ENCODE results near the gene EGFL7. TPM values are rescaled to one million over a fixed set of nuclear protein-coding genes. Genes with fewer than 3 reads are reported as not detected.

EGFL7 gene
- polyA plus RNA-seq, 3 donors from 2014 or later: 1.6 TPM; not detected in 2

DNA sequence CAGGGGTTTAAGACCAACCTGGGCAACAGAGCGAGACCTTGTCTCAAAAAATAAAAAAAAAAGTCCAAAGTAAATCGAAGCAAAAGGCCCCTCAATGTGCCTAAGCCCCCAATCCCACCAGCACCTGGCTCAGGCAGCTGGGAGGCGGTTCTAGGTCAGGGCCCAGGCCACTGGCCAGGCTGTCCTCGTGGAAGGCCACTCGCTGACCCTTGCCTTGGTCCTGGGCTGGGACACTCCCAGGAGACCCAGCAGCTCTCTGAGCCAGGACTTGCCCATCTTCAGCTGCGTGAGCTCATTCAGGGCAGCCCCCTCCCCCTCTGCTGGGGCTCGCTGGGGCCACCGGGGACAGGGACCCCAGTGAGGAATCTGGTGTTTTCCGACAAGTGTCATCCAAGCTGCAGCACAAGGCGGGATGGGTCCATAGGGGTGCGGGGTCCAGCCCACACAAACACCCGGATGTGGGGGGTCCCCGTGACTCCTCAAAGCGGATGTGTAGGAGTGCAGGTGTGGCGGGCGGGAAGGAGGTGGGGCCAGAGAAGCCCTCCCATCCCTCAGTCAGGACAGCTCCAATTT, 20.5 kb downstream of the EGFL7 start:
- Mint-ChIP-seq H3K4me3 (no peak overlapping the region), H3K9me3 (no peaks in the 10 kb centered on the region), H3K36me3 (no peaks in the 10 kb centered on the region)

GRCh38 chr9:136683755-136684154, 21.0 kb downstream of the EGFL7 start:
- Mint-ChIP-seq H3K27me3 (ENCODE audit: low read depth in 3 of 3) (no peaks in the 10 kb centered on the region), H3K4me1 (peaks cover 0 to 4% of the 10 kb centered on the region in 2 donors), H3K4me3 (no peak overlapping the region), H3K9me3 (no peaks in the 10 kb centered on the region), H3K36me3 (no peaks in the 10 kb centered on the region), H3K27ac (no peak overlapping the region)
- DNase-seq: no peak

More for the DNA sequence above, 20.5 kb downstream of the EGFL7 start:
- DNase-seq: no peak
- H3K4me1 Mint-ChIP-seq: peaks cover 0 to 4% of the 10 kb centered on the region in 2 donors
- no peak overlapping the region for H3K27ac Mint-ChIP-seq
- no peaks in the 10 kb centered on the region for H3K27me3 Mint-ChIP-seq (ENCODE audit: low read depth in 3 of 3)

DNA sequence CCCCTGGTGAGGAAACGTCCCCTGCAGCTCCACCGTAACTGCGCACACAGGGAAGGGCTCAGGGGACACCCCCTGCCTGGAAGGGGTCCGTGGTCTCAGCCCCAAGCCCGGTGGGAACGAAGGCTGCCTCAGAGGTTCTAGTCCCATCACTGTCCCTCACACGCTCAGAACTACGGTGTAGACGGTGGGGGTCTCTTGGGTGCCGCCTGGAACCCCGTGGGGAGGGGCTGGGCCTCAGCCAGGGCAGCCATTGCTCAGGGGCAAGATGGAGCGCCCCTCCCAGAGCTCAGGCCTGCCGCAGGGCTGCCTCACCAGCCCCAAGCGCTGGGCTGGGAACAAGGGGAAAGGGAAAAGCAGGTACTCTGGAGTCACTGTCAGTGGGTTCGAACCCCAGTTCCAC, 21.6 kb downstream of the EGFL7 start:
- DNase-seq: no peak
- H3K27ac Mint-ChIP-seq: no peak overlapping the region
- no peaks in the 10 kb centered on the region for H3K9me3 Mint-ChIP-seq
- peaks cover 0 to 4% of the 10 kb centered on the region in 2 donors for H3K4me1 Mint-ChIP-seq
- H3K27me3 Mint-ChIP-seq (ENCODE audit: low read depth in 3 of 3): no peaks in the 10 kb centered on the region
- H3K4me3 Mint-ChIP-seq: no peak overlapping the region
- no peaks in the 10 kb centered on the region for H3K36me3 Mint-ChIP-seq

GRCh38 chr9:136684799-136685198, 22.1 kb downstream of the EGFL7 start:
- Mint-ChIP-seq H3K27ac (no peak overlapping the region), H3K4me3 (no peak overlapping the region), H3K9me3 (no peaks in the 10 kb centered on the region), H3K4me1 (peaks cover 0 to 4% of the 10 kb centered on the region in 2 donors), H3K36me3 (no peaks in the 10 kb centered on the region), H3K27me3 (ENCODE audit: low read depth in 3 of 3) (no peaks in the 10 kb centered on the region)
- no peak for DNase-seq

DNA sequence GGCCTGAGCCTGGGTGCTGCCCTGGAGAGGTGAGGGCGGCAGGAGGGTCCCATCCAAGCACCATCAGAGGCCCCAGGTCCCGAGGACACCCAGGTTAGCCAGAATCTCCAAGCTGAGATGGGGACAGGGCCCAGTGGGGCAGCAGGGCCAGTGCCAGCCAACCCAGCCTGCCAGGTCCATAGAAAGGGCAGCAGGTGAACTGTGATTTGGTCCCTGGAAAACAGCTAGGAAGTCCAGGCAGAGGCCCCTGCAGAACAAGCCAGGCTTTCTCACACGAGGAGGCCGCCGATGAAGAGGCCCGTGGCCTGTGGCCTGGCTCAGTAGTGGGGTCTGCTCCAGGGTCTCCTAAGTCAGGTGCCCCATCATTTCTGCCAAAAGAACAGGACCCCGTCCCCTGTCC, 22.5 kb downstream of the EGFL7 start:
- peaks cover 0 to 4% of the 10 kb centered on the region in 2 donors for H3K4me1 Mint-ChIP-seq
- DNase-seq: no peak
- H3K36me3 Mint-ChIP-seq: no peaks in the 10 kb centered on the region
- H3K9me3 Mint-ChIP-seq: no peaks in the 10 kb centered on the region
- no peaks in the 10 kb centered on the region for H3K27me3 Mint-ChIP-seq (ENCODE audit: low read depth in 3 of 3)
- no peak overlapping the region for H3K27ac Mint-ChIP-seq
- peak overlapping the region in 1 of 5 donors; percentile 6 for H3K4me3 Mint-ChIP-seq

GRCh38 chr9:136685790-136686533, 23.2 kb downstream of the EGFL7 start:
- H3K36me3 Mint-ChIP-seq: no peaks in the 10 kb centered on the region
- peak overlapping the region in 1 of 6 donors; percentile 45 for H3K27ac Mint-ChIP-seq
- H3K27me3 Mint-ChIP-seq (ENCODE audit: low read depth in 3 of 3): no peaks in the 10 kb centered on the region
- peak overlapping the region; percentile 76 to 81 (median 79) for H3K4me3 Mint-ChIP-seq
- H3K9me3 Mint-ChIP-seq: no peaks in the 10 kb centered on the region
- H3K4me1 Mint-ChIP-seq: peaks cover 0 to 4% of the 10 kb centered on the region in 2 donors
- no peak for DNase-seq

- H3K27ac Mint-ChIP-seq: no peak overlapping the region
- no peaks in the 10 kb centered on the region for H3K27me3 Mint-ChIP-seq (ENCODE audit: low read depth in 3 of 3)
- H3K4me3 Mint-ChIP-seq: peak overlapping the region; percentile 76 to 81 (median 79)
- H3K36me3 Mint-ChIP-seq: no peaks in the 10 kb centered on the region
- H3K4me1 Mint-ChIP-seq: peaks cover 0 to 4% of the 10 kb centered on the region in 2 donors
- no peaks in the 10 kb centered on the region for H3K9me3 Mint-ChIP-seq
- no peak for DNase-seq
Measured at GRCh38 chr9:136686534-136686793, 23.7 kb downstream of the EGFL7 start.

- Mint-ChIP-seq H3K27ac (peak within 1 kb of the TSS in 1 of 6 donors; percentile 45), H3K4me1 (peaks cover 0 to 4% of the 10 kb centered on the region in 2 donors), H3K36me3 (no peaks in the 10 kb centered on the region), H3K4me3 (peak within 1 kb of the TSS; percentile 76 to 84 (median 79)), H3K9me3 (no peaks in the 10 kb centered on the region), H3K27me3 (ENCODE audit: low read depth in 3 of 3) (no peaks in the 10 kb centered on the region)
- peak; percentile 43 to 55 (median 48) for DNase-seq
Measured at GRCh38 chr9:136686794-136687711, 24.3 kb downstream of the EGFL7 start, which contains the start of gene AGPAT2. AGPAT2 (minus strand) TSS chr9:136687457; CDS start chr9:136687357, 100 bp downstream.

GRCh38 chr9:136687721-136688223, 25.1 kb downstream of the EGFL7 start:
- Mint-ChIP-seq H3K27ac (no peak overlapping the region), H3K4me3 (peak overlapping the region; percentile 36 to 64 (median 56)), H3K27me3 (ENCODE audit: low read depth in 3 of 3) (no peaks in the 10 kb centered on the region), H3K9me3 (no peaks in the 10 kb centered on the region), H3K4me1 (peaks cover 0 to 4% of the 10 kb centered on the region in 2 donors), H3K36me3 (no peaks in the 10 kb centered on the region)
- no peak for DNase-seq

DNA sequence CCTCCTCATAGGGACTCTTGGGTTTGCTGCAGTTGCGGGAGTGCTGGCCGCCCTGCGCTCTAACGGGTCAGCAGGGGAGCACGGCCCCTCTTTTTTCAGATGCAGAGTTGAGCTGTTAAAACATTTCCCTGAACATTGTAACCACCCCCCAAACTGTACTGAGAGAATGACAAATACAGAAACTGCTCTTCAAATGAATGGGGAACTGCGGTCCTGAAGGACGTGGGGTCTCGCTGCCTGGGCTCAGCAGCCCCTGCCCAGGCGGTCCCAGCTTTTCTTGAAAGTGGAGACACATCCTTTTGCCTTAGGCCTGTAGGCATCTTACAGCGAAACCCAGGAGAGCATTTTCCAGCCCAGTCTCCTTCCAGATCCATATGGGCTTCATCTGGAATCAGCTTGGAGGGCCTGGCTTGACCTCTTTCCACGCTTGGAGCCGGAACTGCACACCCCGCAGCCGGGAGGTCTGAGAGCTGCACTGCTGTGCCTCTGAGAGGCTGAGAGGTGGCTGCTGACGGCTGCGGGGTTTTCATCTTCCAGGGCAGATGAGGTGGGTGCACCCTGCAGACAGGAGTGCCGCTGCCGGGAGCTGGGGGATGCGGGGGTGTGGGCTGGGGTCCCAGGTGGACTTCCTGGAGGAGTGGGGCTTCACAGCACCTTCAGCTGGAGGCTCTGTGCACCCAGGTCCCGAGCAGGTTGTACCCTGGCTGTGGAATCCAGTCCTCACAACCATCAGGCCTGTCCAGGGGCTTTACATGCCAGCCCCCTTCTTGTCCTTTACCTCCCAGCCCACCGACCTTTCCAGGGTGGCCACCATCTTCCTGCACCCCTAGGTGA, 25.8 kb downstream of the EGFL7 start:
- DNase-seq: no peak
- Mint-ChIP-seq H3K9me3 (no peaks in the 10 kb centered on the region), H3K4me1 (peaks cover 0 to 4% of the 10 kb centered on the region in 2 donors), H3K27ac (peak overlapping the region in 2 of 6 donors; percentile 51 to 64), H3K36me3 (no peaks in the 10 kb centered on the region), H3K4me3 (peak overlapping the region; percentile 63 to 75 (median 69)), H3K27me3 (ENCODE audit: low read depth in 3 of 3) (peaks cover 0 to 2% (median 0%) of the 10 kb centered on the region in 3 donors)

GRCh38 chr9:136689108-136689460, 26.4 kb downstream of the EGFL7 start:
- Mint-ChIP-seq H3K27ac (peak overlapping the region in 2 of 6 donors; percentile 51 to 64), H3K4me3 (peak overlapping the region; percentile 63 to 75 (median 69)), H3K27me3 (ENCODE audit: low read depth in 3 of 3) (peaks cover 0 to 2% (median 0%) of the 10 kb centered on the region in 3 donors), H3K9me3 (no peaks in the 10 kb centered on the region), H3K4me1 (peaks cover 0 to 4% of the 10 kb centered on the region in 2 donors), H3K36me3 (no peaks in the 10 kb centered on the region)
- DNase-seq: no peak

DNA sequence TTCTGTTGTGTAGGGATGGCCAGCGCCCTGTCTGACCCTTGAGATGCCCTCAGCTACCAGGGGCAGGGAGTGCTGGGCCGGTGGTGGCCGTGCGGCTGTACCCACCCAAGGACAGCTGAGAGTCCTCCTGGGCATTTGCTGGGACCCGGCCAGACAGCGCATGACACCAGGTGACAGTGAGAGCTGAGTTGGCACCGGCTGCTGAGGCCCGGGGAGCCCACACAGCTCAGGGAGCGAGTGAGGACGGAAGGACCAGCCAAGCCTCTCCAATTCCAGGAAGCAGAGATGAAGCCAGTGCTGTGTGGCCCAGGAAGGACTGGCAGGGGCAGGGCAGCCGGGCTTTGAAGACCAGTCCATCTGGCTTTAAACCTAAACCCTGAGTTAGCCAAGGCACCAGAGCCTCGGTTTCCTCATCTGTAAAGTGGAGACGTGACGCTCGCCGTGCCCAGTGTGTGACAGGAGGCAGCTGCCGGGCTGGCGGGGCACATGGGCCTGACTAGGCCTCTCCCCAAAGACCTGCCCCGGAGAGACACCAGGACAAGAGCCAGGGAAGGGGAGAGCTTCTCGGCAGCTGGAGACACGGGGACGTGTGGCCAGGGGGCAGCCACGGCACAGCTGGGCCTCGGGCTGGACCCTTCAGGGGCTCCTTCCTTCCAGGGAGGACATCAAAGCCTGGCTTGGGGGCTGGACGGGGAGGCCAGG, 27.5 kb downstream of the EGFL7 start:
- peaks cover 0 to 4% of the 10 kb centered on the region in 2 donors for H3K4me1 Mint-ChIP-seq
- no peak overlapping the region for H3K27ac Mint-ChIP-seq
- H3K36me3 Mint-ChIP-seq: no peaks in the 10 kb centered on the region
- no peak overlapping the region for H3K4me3 Mint-ChIP-seq
- H3K9me3 Mint-ChIP-seq: no peaks in the 10 kb centered on the region
- H3K27me3 Mint-ChIP-seq (ENCODE audit: low read depth in 3 of 3): peaks cover 0 to 2% (median 0%) of the 10 kb centered on the region in 3 donors
- DNase-seq: no peak
